Brain pericyte (primary cell): ENCODE results near the gene SKOR1.

Experiments
- DNase-seq: peaks from one replicate; pipeline ENCODE4 v3.0.0-alpha.2; 2012; ENCODE audit warnings: low read depth, low spot score

The SKOR1 gene, protein sequence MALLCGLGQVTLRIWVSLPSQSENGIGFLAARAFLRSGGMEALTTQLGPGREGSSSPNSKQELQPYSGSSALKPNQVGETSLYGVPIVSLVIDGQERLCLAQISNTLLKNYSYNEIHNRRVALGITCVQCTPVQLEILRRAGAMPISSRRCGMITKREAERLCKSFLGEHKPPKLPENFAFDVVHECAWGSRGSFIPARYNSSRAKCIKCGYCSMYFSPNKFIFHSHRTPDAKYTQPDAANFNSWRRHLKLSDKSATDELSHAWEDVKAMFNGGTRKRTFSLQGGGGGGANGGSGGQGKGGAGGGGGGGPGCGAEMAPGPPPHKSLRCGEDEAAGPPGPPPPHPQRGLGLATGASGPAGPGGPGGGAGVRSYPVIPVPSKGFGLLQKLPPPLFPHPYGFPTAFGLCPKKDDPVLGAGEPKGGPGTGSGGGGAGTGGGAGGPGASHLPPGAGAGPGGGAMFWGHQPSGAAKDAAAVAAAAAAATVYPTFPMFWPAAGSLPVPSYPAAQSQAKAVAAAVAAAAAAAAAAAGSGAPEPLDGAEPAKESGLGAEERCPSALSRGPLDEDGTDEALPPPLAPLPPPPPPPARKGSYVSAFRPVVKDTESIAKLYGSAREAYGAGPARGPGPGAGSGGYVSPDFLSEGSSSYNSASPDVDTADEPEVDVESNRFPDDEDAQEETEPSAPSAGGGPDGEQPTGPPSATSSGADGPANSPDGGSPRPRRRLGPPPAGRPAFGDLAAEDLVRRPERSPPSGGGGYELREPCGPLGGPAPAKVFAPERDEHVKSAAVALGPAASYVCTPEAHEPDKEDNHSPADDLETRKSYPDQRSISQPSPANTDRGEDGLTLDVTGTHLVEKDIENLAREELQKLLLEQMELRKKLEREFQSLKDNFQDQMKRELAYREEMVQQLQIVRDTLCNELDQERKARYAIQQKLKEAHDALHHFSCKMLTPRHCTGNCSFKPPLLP

GRCh38 chr15:67824976-67825880 lies at the start of gene SKOR1:
Gene SKOR1, plus strand, starts transcription at chr15:67825509. Its CDS starts 94 bp downstream, at chr15:67825603.
- no peak for DNase-seq

DNA sequence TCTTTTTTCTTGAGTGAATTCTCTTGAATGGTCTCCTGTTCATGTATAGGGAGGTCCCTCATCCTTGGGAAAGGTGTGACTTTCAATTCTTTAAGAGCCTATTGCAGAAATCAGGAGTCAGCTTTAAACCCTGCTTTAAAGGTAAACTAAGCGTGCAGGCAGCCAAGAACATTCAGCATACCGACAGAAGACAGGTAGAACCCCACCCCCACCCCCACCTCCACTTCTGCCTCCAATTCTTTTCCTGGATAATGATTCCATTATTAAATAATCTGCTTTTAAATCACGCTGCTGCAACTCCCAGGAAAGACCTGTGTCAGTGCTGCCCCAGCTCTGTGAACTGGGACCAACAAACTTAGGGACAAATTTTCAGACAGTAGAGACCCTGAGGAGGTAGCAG lies 49.3 kb upstream of the SKOR1 start:
- DNase-seq: no peak

DNA sequence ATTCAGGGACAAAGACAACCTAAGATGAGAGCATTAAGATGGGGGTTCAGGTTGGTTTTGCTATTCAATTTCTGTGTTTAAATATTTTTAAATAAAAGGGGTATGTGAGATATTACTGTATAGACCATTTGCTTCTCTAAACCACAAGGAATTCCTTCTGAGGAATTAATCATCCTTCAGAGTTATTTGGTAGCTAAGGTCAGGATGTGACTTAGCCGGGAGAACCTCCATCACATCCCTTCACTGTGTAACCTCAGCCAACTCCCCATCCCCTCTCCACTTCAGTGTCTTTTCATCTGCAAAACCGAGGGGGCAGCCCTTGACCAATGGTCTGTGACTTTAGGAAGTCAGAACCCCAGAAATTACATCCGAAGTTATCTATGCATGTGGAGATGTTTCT lies 48.7 kb upstream of the SKOR1 start:
- DNase-seq: no peak

GRCh38 chr15:67777071-67777470 lies 48.2 kb upstream of the SKOR1 start:
- DNase-seq: no peak

DNA sequence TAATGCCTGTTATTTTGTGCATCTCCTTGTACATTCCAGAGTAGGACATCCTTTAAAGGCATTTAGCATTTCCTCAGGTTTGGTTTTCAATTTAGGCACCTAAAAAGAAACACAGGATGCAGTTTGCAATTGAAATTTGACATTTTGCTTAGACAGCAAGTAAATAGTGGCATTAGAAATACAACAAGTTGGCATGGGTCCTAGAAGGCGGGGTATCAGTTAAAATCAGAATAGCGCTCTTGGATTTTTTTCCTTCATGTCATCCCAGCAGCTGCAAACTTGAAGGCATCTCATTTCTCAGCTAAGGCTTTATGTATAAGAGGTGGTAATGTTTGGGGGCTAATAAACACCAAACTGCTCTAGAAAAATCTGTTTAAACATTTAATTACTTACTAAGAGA lies 47.5 kb upstream of the SKOR1 start:
- DNase-seq: no peak

- no peak for DNase-seq
These were observed 46.3 kb upstream of the SKOR1 start for GRCh38 chr15:67778968-67779548.

GRCh38 chr15:67779549-67780111 lies 45.7 kb upstream of the SKOR1 start:
- no peak for DNase-seq

GRCh38 chr15:67781061-67781460 lies 44.2 kb upstream of the SKOR1 start:
- no peak for DNase-seq

DNA sequence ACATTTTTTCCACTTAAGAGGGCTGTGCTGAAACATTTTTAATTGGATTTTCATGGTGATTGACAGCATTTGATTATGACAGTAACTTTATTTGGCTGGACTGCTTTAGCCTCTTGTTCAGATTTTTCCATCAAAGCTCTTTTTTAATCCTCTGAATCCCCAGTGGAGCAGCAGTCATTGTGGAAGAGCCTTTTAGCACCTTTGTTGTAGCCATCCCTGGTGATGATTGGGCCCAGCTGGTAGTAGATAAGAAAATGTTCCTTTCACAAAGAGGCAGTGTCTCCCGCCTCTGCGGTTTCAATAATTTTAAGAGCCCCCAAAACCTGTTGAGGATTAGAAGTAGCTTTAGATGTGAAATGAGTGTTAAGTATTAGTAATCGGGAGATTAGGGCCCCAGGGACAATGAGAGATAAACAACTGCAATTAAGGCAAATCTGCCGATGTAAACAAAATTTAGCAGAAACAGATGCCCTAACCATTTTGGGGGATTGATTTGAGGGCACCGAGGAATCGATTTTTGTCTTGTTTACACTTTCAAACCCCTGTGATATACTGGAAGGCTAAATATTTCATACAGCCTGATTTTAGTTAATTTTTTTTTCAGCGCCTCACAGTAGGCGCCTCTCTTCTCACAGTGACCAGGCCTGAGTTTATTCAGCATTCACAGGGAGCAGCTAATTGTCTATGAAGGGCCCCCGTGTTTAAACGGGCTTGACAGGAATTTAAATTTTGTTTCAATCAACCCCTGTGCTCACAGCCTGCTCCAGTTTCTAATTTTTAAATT lies 43.2 kb upstream of the SKOR1 start:
- no peak for DNase-seq

DNA sequence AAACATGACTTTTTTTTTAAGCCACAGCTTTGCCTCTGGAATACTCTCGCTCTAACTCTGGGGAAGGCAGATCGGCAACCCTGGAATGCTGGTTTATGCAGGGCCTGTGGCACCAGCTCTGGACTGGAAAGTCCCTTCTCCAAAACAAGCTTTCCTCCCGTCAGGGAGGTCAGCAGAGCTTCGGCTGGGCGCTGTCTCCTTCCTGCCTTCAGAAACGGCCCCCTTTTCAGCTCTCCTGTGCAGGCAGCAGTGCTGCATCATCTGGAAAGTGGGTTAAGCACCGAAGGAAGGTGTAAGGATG lies 42.7 kb upstream of the SKOR1 start:
- no peak for DNase-seq

GRCh38 chr15:67783303-67783702 lies 42.0 kb upstream of the SKOR1 start:
- no peak for DNase-seq

DNA sequence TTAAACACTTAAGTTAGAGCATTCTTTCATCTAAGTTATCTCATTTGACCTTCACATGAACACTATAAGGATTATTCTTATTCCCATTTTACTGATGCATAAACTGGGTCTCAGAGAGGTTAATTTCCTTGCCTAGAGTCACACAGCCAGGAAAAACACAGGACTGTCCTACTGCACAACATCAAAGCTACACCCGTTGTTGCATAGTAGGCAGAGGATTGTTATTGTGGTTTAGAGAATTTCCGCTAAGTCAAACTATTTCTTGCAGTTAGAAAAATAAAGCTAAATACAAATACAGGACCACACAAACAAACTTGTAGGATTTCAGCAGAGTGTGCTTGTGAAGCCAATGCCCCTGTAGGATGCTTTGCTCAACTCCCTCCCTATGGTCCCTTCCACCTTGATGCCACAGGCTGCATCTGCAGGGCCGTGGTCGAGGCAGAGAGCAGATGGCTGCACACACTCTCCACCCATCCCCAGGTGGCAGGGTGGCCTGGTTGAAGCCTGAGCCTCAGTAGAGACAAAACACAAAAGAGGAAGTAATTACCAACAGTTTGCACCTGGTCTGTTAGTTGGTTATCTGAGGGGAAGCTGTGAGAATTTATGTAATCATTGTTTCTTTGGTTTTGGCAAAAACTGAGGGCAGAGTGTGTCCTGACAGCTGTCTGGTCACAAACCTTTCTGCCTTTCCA lies 41.1 kb upstream of the SKOR1 start:
- no peak for DNase-seq

- DNase-seq: no peak
These were observed 40.4 kb upstream of the SKOR1 start for GRCh38 chr15:67784856-67785430.

GRCh38 chr15:67785431-67785830 lies 39.9 kb upstream of the SKOR1 start:
- no peak for DNase-seq

- DNase-seq: no peak
These were observed 38.7 kb upstream of the SKOR1 start for GRCh38 chr15:67786646-67787045.

- no peak for DNase-seq
These were observed 36.3 kb upstream of the SKOR1 start for GRCh38 chr15:67788986-67789385.

GRCh38 chr15:67790610-67791319 lies 34.5 kb upstream of the SKOR1 start:
- no peak for DNase-seq

DNA sequence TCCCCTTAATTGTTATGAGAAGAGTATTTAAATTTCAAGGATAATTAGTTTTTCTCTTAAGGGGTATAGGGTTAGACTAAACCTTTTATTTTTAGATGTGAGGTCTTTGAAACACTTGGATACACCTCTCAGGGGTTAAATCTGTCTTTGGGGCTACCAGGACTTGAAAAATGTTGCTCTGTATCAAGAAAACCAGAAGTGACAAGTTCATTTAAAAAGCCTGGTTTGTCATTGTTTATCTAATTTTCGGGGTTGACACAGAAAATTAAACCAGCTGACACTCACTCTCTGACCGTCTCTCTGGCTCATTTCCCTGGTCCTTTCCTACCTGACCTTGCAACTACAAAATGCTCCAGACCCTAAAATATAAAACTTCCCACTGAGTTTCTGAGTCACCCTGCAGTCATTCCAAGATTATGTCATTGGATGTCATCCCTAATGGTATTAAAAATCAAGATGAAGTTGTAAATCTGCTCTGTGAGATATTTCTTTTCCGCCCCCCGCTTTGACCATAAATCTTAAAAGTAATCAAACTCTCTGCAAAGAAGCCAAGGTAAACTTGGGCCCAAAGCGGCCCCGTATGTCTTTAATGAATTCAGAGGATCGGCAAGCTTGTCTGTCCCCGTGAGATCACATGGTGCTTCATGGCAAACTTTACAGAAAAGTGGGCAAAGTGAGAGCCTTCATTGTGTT lies 32.9 kb upstream of the SKOR1 start:
- DNase-seq: no peak
